NCI-H187 treated with DMSO at 0.1 percent for 48 hours (cell line): Measurements from ENCODE around the gene KRTAP4-11.
"Not testable (repeated sequence)": the region's sequence is repeated elsewhere in the genome, so short reads cannot be mapped to it uniquely, and the experiment has no call there.

ENCODE experiments used
- DNase-seq: peaks from one replicate; lab custom pipeline; 2025; lab: John Stamatoyannopoulos, UW

KRTAP4-11 gene

GRCh38 chr17:41123991-41124371 lies 5.8 kb upstream of the KRTAP4-11 start, which contains the start of gene KRTAP4-12:
TSS of gene KRTAP4-12 (minus strand) at chr17:41124182. CDS start at chr17:41124122, 60 bp downstream.
- not testable (repeated sequence) for DNase-seq

- not testable (repeated sequence) for DNase-seq
These were observed 5.3 kb upstream of the KRTAP4-11 start for GRCh38 chr17:41123292-41123990.

GRCh38 chr17:41121742-41122141 lies 3.6 kb upstream of the KRTAP4-11 start:
- no peak for DNase-seq

- not testable (repeated sequence) for DNase-seq
These were observed 1.8 kb upstream of the KRTAP4-11 start for GRCh38 chr17:41119696-41120690.

- no peak for DNase-seq
These were observed 548 bp upstream of the KRTAP4-11 start for GRCh38 chr17:41118721-41119120.

GRCh38 chr17:41116297-41116696 lies 1.9 kb downstream of the KRTAP4-11 start:
- DNase-seq, result no peak

GRCh38 chr17:41111151-41111885 lies 6.9 kb downstream of the KRTAP4-11 start:
- DNase-seq, result no peak

GRCh38 chr17:41108728-41109386 lies 9.3 kb downstream of the KRTAP4-11 start:
- not testable (repeated sequence) for DNase-seq

GRCh38 chr17:41107941-41108450 lies 10.2 kb downstream of the KRTAP4-11 start:
- no peak for DNase-seq

- not testable (repeated sequence) for DNase-seq
These were observed 12.8 kb downstream of the KRTAP4-11 start, which contains the start of gene KRTAP4-9 for GRCh38 chr17:41105347-41105746. TSS of gene KRTAP4-9 (plus strand) at chr17:41105389. CDS start at chr17:41105389, 0 bp downstream.

GRCh38 chr17:41104386-41105038 lies 13.7 kb downstream of the KRTAP4-11 start:
- not testable (repeated sequence) for DNase-seq

- no peak for DNase-seq
These were observed 14.3 kb downstream of the KRTAP4-11 start for GRCh38 chr17:41103896-41104295.

- no peak for DNase-seq
These were observed 16.4 kb downstream of the KRTAP4-11 start, which contains the start of gene KRTAP4-16 for GRCh38 chr17:41101586-41102259. TSS of gene KRTAP4-16 (minus strand) at chr17:41102209. CDS start at chr17:41102209, 0 bp downstream.

- not testable (repeated sequence) for DNase-seq
These were observed 18.3 kb downstream of the KRTAP4-11 start for GRCh38 chr17:41099682-41100480.

GRCh38 chr17:41098481-41098880 lies 19.7 kb downstream of the KRTAP4-11 start:
- DNase-seq, result no peak

GRCh38 chr17:41098042-41098441 lies 20.1 kb downstream of the KRTAP4-11 start, which contains the start of gene KRTAP4-8:
TSS of gene KRTAP4-8 (minus strand) at chr17:41098142. CDS start at chr17:41098084, 58 bp downstream.
- DNase-seq, result no peak

- DNase-seq, result no peak
These were observed 22.1 kb downstream of the KRTAP4-11 start for GRCh38 chr17:41096055-41096454.

GRCh38 chr17:41088760-41089352 lies 29.3 kb downstream of the KRTAP4-11 start:
- DNase-seq, result not testable (repeated sequence)
